ENCODE data around the gene PON2. TPM values are rescaled to one million over a fixed set of nuclear protein-coding genes. Genes with fewer than 3 reads are reported as not detected.
A peak's percentile ranks its signal among the peaks of the same experiment; 100 is the strongest.

The PON2 gene
- total RNA-seq, result 10 to 100 TPM; 49.7 to 76.2 TPM

DNA sequence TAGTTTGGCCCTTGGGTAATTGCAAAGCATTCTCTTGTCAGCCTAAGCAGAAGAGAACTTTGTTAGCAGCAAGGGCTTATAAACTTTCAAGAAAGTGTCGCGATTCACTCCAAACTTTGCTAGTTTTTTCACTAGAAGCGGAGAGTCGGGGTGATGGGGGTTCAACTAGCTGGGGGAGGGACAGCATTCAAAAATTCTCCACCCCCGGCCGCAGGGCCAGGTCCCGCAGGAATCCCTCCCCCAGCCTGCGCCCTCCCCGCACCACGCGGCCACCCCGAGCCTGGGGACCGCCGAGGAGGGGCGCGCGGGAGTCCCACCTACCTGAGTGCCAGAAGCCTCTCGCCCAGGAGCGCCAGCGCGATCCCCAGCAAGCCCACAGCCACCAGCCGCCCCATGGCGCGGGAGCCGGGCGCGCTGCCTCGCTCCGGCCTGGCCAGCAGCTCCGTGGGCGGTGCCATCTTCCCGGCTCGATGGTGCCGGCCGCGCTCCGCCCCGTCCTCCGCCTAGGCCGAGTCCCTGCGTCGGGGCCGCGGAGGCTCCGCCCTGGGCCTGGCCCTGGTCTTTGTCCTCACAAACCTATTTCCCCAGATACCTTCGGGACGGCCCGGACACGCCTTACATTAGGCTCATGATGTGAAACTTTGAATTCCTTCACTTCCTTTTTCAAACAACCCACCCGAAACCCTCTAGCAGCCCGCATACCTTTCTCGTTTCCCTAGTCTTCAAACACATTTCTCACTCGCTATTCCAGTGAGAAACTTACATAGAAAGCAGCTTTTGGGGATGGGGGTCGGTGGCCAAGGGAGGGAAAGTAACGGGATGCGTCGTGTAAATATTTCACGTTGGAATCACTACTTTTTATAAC lies at the start of gene PON2:
PON2 (minus strand) TSS at position 472 of the 865 bp plus-strand sequence; CDS start at position 395, 77 bp downstream.
- peak; percentile 81 for ATAC-seq (ENCODE audit: insufficient number of reproducible peaks, low FRiP score, low read depth)
- peak; percentile 18 for DNase-seq (ENCODE audit: low spot score)
- TF ChIP-seq, protein P1, sequence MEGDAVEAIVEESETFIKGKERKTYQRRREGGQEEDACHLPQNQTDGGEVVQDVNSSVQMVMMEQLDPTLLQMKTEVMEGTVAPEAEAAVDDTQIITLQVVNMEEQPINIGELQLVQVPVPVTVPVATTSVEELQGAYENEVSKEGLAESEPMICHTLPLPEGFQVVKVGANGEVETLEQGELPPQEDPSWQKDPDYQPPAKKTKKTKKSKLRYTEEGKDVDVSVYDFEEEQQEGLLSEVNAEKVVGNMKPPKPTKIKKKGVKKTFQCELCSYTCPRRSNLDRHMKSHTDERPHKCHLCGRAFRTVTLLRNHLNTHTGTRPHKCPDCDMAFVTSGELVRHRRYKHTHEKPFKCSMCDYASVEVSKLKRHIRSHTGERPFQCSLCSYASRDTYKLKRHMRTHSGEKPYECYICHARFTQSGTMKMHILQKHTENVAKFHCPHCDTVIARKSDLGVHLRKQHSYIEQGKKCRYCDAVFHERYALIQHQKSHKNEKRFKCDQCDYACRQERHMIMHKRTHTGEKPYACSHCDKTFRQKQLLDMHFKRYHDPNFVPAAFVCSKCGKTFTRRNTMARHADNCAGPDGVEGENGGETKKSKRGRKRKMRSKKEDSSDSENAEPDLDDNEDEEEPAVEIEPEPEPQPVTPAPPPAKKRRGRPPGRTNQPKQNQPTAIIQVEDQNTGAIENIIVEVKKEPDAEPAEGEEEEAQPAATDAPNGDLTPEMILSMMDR (IDR thresholded peaks at IDR 0.05), result no peak
- Histone ChIP-seq H3K36me3 (no peaks in the 10 kb centered on the region), H3K4me3 (peak within 1 kb of the TSS; percentile 93), H3K4me1 (ENCODE audit: control insufficient read depth in 1 of 2, low read depth in 2 of 2) (peaks cover 0 to 3% of the 10 kb centered on the region in 2 donors), H3K27me3 (replicated peaks; ENCODE audit: insufficient read depth) (no peaks in the 10 kb centered on the region), H3K27ac (peak within 1 kb of the TSS; percentile 85 to 92), H3K9me3 (no peaks in the 10 kb centered on the region)

DNA sequence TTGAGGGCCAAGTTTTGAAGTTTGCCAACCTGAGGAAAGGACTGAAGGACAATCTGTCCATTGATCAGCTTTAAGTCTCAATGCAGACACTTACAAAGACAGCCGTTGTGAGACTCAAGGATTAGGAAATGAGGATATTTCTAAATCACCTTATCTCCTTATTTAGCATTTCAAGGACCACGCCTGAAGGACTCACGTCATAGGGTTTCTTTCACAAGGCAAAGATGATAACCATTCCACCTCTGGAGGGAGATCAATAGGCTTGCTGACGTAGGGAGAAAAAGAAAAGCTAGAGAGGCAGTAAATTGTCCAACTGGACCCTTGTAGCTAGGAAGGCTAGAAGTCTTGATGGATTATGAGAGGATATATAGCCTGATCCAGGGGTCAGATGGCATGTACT lies 47.6 kb upstream of the PON2 start:
- no peaks in the 10 kb centered on the region for H3K36me3 ChIP-seq
- ATAC-seq (ENCODE audit: insufficient number of reproducible peaks, low FRiP score, low read depth) (no peak), DNase-seq (ENCODE audit: low spot score) (no peak)
- no peaks in the 10 kb centered on the region for H3K4me1 ChIP-seq (ENCODE audit: control insufficient read depth in 1 of 2, low read depth in 2 of 2)
- H3K9me3 ChIP-seq, result no peaks in the 10 kb centered on the region
- H3K4me3 ChIP-seq, result no peak overlapping the region
- TF ChIP-seq, protein P1 (IDR thresholded peaks at IDR 0.05), result no peak
- H3K27ac ChIP-seq, result no peak overlapping the region
- no peaks in the 10 kb centered on the region for H3K27me3 ChIP-seq (replicated peaks; ENCODE audit: insufficient read depth)

DNA sequence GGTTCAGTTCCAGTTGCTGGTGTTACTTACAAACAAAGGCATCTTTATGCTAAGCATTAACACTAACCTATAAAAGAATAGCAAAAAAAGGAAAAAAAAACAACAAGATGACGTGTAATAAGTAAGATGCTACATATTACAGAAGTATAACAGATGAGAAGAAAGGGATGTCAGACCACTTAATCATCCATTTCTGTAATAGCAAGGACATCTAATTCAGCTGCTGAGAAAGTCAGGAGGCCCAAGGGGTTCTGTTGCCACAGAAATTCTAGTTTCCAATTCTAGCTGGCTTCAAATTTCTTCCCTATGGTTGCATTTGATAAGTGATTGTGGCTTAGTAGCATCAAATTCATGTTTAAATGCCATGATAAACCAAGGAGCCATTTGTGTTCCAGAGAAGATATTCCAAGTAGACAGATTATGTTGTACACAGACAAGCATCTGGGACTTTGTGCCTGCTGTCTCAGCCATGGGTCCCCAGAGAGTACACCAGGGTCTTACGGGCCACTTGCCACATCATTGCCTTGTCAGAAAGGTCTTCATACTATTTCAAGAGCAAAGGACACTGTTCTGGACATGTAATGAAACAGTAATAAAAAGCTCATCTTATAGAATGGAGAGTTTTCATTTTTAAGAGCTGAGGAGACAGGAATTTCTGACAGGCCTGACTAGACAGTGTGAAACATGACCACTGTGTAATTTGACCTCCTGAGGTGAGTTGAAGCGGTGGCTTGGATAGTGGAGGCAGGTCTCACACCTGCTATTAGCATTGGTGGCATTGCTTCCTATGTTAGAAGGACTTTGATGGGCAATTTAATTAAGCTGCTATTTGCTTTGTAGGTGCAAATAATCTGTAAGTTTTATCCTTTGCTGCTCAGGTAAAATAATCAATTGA lies 46.7 kb upstream of the PON2 start:
- ATAC-seq (ENCODE audit: insufficient number of reproducible peaks, low FRiP score, low read depth), result no peak
- Histone ChIP-seq H3K27ac (no peak overlapping the region), H3K27me3 (replicated peaks; ENCODE audit: insufficient read depth) (no peaks in the 10 kb centered on the region), H3K9me3 (no peaks in the 10 kb centered on the region), H3K4me3 (no peak overlapping the region), H3K36me3 (no peaks in the 10 kb centered on the region), H3K4me1 (ENCODE audit: control insufficient read depth in 1 of 2, low read depth in 2 of 2) (no peaks in the 10 kb centered on the region)
- DNase-seq (ENCODE audit: low spot score), result no peak
- TF ChIP-seq, protein P1 (IDR thresholded peaks at IDR 0.05), result no peak

- TF ChIP-seq, protein P1 (IDR thresholded peaks at IDR 0.05), result no peak
- Histone ChIP-seq H3K36me3 (no peaks in the 10 kb centered on the region), H3K4me3 (no peak overlapping the region), H3K27me3 (replicated peaks; ENCODE audit: insufficient read depth) (no peaks in the 10 kb centered on the region), H3K9me3 (no peaks in the 10 kb centered on the region), H3K27ac (no peak overlapping the region), H3K4me1 (ENCODE audit: control insufficient read depth in 1 of 2, low read depth in 2 of 2) (no peaks in the 10 kb centered on the region)
- DNase-seq (ENCODE audit: low spot score) (no peak), ATAC-seq (ENCODE audit: insufficient number of reproducible peaks, low FRiP score, low read depth) (no peak)
Observed at GRCh38 chr7:95479992-95480624, 45.3 kb upstream of the PON2 start.
